ENCODE measurements around the gene SLC9A9. TPM values are rescaled to one million over a fixed set of nuclear protein-coding genes. Genes with fewer than 3 reads are reported as not detected.

Gene SLC9A9
- total and polyA plus RNA-seq, 10 of the 15 experiments (the other 5 are each of a cell fraction or from before 2014, with no cell fraction given), result 3.5 to 14.2 (median 9.3) TPM

GRCh38 chr3:143361589-143361988, 486.7 kb downstream of the SLC9A9 start (continued):
- TF ChIP-seq BCLAF1 (IDR thresholded peaks at IDR 0.05) (no peak), ATF7 (IDR thresholded peaks at IDR 0.05; ENCODE audit: low read depth) (peak; percentile 55; the same call in 1 of the 2 replicates), ATF2 (IDR thresholded peaks at IDR 0.05; ENCODE audit: low read length) (no peak)

GRCh38 chr3:143360244-143360643, 488.0 kb downstream of the SLC9A9 start:
- intact Hi-C loops (cut with micrococcal nuclease; ENCODE audit: unreplicated experiment), result no loop called here
- Histone ChIP-seq H3K79me2 (ENCODE audit: control insufficient read depth, insufficient read depth, low read length) (no peaks in the 10 kb centered on the region), H3K36me3 (ENCODE audit: control insufficient read depth in 2 of 2, insufficient read depth in 2 of 2, low read length in 1 of 2) (no peaks in the 10 kb centered on the region), H3K4me1 (ENCODE audit: control insufficient read depth, insufficient read depth, low read length) (no peaks in the 10 kb centered on the region), H3K9ac (ENCODE audit: control insufficient read depth, insufficient read depth, low read length) (no peak overlapping the region), H3K4me2 (ENCODE audit: control insufficient read depth, insufficient read depth) (no peak overlapping the region), H3K27ac (ENCODE audit: control insufficient read depth, insufficient read depth) (no peak overlapping the region), H3K4me3 (no peak overlapping the region), H3K9me3 (replicated peaks; ENCODE audit: control insufficient read depth, insufficient read depth, low read length) (no peaks in the 10 kb centered on the region), H2AFZ (ENCODE audit: control insufficient read depth, low read depth, low read length) (no peak overlapping the region), H3K27me3 (replicated peaks in 1 of 2; ENCODE audit: control insufficient read depth in 2 of 2, insufficient read depth in 2 of 2, low read length in 1 of 2) (no peaks in the 10 kb centered on the region), H4K20me1 (ENCODE audit: control insufficient read depth, insufficient read depth) (no peaks in the 10 kb centered on the region)
- FAIRE-seq, result no peak
- in situ Hi-C loops (cut with MboI), result no loop called here
- ChIA-PET CTCF (no interaction called here), RAD21 (ENCODE audit: unreplicated experiment) (no interaction called here), SMC1A (ENCODE audit: uncharacterized antibody, unreplicated experiment) (interaction anchor here (1.0 to 1.5 kb wide), 2 partner anchors 17 to 275 kb away, joined by 3 read pairs; no protein-coding TSS in a partner anchor), POLR2A (no interaction called here)
- no TSS peak for BruUV-seq (replicated peaks)
- no peak for TF ChIP-seq STAT3 (IDR thresholded peaks at IDR 0.05; ENCODE audit: low read depth, low read length)
- TF ChIP-seq ZNF274 (IDR thresholded peaks at IDR 0.05; ENCODE audit: insufficient read depth, insufficient read length), result no peak
- TF ChIP-seq PBX3 (IDR thresholded peaks at IDR 0.05; ENCODE audit: insufficient replicate concordance, low read depth, low read length), result no peak
- TF ChIP-seq ZBTB40 (IDR thresholded peaks at IDR 0.05; ENCODE audit: borderline replicate concordance), result no peak
- TF ChIP-seq BHLHE40 (IDR thresholded peaks at IDR 0.05; ENCODE audit: borderline replicate concordance in 1 of 2, low read depth in 2 of 2, low read length in 1 of 2), result no peak
- TF ChIP-seq BCL11A (IDR thresholded peaks at IDR 0.05; ENCODE audit: low read depth, low read length), result no peak
- TF ChIP-seq TCF12 (IDR thresholded peaks at IDR 0.05; ENCODE audit: low read depth, low read length), result no peak
- no peak for TF ChIP-seq RCOR1 (conservative IDR thresholded peaks at IDR 0.05; ENCODE audit: low read depth, low read length)
- no peak for DNase-seq (ENCODE audit: low read depth, low spot score)
- 80% methylated on average over 2 of the region's 2 CpGs for WGBS (ENCODE audit: insufficient coverage, insufficient replicate concordance, low lambda C conversion rate, missing lambda C conversion rate)
- ATAC-seq, result no peak
